GM21786 (cell line): ENCODE data around the gene PCCB.
"Not testable (repeated sequence)": the region's sequence is repeated elsewhere in the genome, so short reads cannot be mapped to it uniquely, and the experiment has no call there.

Experiments
- ATAC-seq: cut with Tn5 transposase; IDR thresholded peaks from one replicate; pipeline ENCODE4 v1.9.1; 2021; ENCODE audit not compliant: unreplicated experiment

The PCCB gene

DNA sequence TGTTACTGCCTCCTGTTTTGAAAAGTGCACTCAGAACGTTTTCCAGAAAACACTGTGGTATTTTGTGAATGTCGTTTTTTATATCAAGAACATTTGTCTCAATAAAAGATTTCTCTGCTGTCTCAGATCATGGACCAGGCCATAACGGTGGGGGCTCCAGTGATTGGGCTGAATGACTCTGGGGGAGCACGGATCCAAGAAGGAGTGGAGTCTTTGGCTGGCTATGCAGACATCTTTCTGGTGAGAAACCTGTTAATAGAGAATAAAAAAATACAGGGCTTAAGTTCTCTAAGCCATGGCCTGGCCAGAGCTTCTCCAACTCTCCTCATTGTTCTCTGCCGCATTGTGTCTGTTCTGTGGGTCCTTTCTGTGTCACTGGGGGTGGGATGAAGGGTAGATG lies 11.7 kb downstream of the PCCB start:
- ATAC-seq: no peak

DNA sequence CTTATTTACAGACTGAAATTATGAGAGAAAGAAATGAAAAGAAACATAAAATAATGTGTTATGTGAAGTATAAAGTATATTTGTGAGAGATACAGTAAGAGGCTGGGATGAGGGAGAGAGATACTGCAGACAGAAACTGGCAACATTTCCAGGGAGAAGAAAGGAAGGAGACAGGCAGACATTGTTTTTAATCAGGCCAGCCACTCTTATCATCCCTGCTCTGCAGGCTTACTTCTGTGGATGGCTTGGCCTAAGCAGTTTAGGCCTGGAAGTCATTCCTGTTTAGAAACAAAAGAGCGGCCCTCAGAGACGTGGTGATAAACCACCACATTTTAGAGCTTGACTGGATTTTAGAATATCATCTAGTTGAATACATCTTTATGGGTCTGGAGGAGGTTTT lies 12.4 kb downstream of the PCCB start:
- no peak for ATAC-seq

DNA sequence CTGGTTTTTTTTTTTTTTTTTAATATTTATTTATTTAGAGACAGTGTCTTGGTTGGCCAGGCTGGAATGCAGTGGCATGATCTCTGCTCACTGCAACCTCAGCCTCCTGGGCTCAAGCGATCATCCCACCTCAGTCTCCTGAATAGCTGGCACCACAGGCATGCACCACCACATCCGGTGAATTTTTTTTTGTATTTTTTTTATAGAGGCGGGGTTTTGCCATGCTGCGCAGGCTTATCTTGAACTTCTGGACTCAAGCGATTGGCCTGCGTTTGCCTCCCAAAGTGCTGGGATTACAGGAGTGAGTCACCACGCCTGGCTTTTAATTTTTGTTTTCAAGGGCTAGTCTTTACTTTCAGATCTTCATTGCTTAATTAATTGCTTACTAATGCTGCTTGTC lies 13.1 kb downstream of the PCCB start:
- ATAC-seq: no peak

DNA sequence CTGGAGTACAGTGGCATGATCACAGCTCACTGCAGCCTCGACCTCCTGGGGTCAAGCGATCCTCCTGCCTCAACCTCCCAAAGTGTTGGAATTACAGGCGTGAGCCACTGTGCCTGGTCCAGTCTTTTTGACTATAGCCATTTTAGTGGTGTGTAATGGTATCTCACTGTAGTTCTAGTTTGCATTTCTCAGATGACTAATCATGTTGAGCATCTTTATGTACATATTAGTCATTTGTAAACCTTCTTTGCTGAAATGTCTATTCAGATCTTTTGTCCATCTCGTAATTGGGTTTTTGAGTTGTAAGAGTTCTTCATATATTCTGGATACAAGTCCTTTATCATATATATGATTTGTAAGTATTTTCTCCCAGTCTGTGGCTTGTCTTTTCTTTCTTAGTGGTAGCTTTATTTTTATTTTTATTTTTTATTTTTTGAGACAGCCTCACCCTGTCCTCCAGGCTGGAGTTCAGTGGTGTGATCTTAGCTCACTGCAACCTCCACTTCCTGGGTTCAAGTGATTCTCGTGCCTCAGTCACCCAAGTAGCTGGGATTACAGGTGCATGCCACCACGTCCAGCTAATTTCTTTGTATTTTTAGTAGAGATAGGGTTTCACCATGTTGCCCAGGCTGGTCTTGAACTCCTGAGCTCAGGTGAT lies 16.5 kb downstream of the PCCB start:
- ATAC-seq: not testable (repeated sequence)

DNA sequence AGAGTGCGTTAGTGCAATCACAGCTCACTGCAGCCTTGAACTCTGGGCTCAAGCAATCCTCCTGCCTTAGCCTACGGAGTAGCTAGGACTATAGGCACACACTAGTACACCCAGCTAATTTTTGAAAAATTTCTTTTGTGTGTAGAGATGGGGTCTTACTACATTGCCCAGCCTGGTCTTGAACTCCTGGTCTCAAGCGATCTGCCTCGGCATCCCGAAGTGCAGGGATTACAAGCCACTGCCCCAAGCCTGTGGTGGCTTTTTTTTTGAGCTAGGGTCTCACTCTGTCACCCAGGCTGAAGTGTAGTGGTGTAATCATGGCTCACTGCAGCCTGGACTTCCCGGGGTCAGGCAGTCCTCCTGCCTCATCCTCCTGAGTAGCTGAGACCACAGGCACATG lies 17.1 kb downstream of the PCCB start:
- no peak for ATAC-seq

DNA sequence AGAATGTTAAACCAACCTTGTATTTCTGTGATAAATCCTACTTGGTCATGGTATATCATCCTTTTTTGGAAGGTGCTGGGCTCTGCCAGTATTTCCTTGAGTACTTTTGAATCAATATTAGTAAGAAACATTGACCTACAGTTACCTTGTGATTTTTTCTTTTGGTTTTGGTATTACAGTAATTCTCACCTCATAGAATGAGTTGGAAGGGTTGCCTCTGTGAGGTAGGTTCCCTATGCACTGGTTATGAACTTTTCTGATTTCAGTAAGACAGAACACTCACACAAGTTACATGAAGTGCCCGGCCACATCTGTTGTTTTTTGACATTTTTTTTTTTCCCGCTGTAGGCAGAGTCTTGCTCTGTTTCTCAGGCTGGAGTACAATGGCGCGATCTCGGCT lies 20.0 kb downstream of the PCCB start:
- peak; percentile 74 for ATAC-seq

DNA sequence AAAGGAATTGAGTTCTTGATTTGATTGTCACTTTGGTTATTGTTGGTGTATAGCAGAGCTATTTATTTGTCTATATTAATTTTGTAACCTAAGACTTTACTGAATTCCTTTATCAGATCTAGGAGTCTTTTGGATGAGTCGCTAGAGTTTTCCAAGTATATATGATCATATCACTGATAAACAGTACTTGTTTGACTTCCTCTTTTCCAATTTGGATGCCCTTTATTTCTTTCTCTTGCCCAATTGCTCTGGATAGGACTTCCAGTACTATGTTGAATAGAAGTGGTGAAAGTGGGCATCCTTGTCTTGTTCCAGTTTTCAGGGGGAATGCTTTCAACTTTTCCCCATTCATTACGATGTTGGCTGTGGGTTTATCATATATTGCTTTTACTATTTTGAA lies 21.5 kb downstream of the PCCB start:
- ATAC-seq: not testable (repeated sequence)

DNA sequence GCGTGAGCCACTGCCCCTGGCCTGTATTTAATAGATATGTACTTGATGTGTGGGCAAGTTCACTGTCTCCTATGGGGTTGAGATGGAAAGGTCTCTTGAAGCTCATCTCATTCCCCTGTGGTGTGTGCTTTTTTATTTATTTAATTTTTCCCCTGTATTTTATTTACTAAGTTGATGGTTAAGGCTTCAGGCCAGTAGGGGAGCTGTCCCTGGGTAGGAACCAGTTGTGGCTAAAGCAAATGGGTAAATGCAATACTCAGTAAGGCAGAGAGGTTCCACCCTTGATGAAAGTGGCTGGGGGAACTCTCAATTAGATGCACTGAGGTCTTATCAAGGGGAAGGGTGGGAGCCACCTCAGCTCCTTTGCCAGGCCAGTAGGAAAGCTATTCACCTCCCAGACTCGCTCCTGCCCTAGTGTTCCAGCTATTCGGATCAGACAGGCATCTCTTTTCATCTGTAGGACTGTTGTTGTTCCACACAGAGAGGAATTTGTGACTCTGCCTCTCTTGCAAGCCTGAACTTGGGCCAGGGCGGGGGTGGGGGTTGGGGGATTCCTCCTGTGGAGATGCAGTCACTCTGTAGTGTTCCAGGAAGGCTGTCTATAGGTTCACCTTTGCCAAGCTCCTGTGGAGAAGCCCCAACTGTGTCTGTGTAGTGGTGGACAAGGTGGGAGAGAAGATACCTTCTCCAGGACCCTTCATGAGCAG lies 26.1 kb downstream of the PCCB start:
- no peak for ATAC-seq

DNA sequence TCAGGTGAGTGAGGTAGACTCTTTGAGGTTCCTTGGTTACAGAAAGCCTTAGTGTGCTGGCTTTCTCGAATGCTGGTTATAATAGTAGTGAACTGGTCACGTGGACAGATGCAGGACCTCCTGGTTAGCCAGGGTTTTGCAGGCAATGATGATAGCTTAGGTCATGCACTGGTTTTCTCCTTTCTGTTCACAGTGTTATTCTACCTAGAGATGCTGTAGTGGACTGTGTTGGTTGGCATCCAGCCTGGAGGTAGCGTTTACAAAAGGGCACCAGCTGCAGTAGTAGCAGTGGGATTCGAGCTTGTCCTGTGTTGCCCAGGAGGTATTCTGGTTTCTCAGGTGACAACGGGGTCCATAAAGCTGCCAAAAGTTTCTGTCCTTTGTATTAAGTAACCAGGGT lies 27.0 kb downstream of the PCCB start:
- no peak for ATAC-seq

DNA sequence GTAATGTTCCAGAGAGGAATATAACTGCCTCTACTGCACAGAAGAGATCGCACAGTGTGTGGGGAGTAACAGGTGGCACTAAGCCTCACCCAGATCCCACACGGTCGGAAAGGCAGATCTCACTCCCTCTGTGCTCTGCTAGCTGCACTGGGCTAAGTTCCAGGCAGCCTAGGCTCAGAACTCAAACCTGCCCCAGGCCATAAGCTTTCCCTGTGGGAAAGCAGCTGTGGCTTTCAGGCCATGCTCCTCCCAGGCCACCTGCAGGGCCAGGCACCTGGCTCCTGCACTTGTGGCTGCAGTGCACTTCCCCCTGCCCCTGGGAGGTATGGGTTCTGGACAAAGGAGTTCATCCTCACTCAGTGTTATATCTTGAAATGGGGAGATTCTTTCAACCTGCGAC lies 27.5 kb downstream of the PCCB start:
- ATAC-seq: no peak

DNA sequence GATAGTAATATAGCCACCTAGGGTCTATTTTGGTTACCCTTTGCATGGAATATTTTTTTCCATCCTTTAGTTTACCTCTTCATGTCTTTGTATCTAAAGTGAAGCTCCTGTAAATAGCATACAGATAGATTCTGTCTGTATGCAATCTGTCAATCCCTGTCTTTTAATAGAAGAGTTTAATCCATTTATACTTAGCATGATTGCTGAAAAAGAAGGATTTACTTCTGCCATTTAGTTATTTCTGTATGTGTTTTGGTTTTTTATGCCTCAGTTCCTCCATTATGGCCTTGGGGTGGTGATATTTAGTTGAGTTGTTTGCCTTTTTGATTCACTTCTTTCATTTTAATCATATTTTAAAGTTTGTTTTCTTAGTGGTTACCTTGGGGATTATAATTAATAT lies 29.0 kb downstream of the PCCB start:
- ATAC-seq: no peak

DNA sequence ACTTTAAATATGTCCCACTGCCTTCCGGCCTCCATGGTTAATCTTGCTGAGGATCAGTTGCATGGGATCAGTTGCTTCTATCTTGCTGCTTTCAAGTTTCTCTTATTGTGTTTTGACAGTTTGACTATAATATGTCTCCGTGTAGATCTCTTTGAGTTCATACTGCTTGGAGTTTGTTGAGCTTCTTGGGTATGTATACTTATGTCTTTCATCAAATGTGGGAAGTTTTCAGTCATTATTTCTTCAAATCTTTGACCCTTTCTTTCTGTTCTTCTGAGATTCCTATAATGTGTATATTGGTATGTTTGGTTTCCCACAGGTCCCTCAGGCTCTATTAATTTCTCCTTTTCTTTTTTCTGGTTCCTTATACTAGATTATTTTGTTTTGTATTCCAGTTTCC lies 30.8 kb downstream of the PCCB start:
- no peak for ATAC-seq

DNA sequence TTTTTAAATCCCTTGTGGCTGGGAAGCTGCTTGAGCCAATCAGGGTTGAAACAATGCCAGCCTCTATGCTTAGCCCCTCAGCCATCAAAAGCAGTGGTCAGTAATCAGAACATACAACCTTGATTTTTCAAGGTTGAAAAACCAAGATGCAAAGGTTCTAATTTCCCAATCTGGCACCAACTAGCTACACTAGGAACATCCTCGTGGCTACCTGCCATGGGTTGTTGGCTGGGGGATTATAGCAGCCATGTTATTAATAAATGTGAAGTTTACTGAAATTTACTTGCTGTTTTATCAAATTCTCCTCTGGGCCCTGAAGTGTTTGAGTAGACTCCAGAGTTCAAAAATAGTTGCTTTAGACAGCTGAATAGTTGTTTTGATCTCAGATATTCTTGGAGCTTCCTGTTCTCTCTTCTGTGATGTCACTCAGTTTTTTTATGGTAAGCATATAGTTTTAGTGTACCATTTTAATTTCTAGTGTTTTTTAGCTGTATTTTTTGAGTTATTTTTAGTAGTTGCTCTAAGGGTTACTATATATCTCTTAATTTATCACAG lies 31.9 kb downstream of the PCCB start:
- ATAC-seq: no peak

DNA sequence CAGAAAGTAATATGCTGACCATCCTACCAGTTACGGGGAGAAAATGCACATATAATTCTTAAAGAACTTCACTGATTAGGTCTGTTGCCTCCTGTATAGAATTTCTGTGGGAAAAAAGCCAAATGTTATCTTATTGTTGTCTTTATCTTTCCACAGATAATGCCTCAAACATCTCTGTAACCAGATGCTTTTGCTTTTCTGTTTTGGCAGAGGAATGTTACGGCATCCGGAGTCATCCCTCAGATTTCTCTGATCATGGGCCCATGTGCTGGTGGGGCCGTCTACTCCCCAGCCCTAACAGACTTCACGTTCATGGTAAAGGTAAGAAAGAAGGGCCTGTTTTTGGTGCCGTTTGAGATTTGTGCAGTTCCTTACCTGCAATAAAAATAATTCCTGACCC lies 33.5 kb downstream of the PCCB start:
- no peak for ATAC-seq

DNA sequence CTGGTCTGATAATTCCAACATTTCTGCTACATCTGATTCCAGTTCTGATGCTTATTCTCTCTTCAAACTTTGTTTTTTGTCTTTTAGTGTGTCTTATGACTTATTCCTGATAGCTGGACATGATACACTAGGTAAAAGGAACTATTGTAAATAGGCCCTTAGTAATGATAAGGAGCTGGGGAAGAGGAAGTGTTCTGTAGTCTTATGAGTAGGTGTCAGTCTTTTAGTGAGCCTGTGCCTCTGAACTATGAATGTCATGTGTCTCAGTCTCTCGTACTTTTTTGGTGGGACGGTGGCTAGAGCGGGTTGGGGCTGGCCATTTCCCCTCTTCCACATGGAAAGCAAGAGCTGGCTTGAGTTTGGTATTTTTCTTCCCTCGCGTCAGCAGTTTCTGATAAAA lies 41.2 kb downstream of the PCCB start:
- no peak for ATAC-seq

DNA sequence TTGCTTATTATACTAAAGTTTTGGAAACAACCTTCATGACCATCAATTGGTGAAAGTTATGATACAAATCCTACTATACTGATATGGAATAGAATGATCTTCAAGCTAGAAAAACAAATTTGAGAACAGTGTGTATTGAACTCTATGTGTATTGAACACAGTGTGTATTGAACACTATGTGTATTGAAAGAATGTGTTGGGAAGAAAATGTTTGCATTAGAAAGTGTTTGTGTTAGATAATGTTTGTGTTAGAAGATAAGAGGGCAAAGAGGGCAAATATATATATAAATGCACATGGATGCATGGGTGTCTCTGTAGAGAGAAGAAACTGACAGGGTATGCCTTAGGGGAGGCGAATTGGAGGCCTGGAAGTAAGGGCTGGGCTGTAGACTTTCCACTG lies 42.4 kb downstream of the PCCB start:
- no peak for ATAC-seq

DNA sequence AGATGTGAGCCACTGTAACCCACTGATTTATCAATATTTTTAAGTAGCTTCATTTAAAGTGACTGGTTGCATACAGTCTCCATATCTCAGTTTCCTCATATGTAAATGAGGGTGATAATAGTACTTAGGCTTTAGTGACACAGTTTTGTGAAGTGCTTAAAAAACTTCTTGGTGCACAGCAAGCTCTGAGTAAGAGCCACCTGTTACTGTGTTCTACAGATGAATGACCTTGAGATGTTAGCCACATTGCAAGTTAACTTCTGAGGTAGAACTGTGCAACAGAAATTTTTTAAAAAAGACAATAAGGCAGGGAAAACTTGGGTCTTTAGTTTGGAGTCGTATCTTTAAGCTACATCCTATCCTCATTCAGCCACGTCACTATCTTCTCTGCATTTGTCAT lies 43.1 kb downstream of the PCCB start:
- no peak for ATAC-seq

DNA sequence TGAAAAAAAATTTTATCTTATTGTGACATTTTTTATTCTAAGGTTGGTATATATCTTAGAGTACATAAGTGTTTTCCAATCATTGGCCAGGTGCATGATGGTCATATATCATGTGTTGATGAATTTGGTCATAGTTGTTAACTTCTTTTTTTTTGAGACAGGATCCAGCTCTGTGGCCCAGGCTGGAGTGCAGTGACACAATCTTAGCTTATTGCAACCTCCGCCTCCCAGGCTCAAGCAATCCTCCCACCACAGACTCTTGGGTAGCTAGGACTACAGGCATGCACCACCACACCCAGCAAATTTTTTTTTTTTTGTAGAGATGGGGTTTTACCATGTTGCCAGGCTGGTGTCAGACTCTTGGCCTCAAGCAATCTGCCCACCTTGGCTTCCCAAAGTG lies 44.0 kb downstream of the PCCB start:
- ATAC-seq: no peak

DNA sequence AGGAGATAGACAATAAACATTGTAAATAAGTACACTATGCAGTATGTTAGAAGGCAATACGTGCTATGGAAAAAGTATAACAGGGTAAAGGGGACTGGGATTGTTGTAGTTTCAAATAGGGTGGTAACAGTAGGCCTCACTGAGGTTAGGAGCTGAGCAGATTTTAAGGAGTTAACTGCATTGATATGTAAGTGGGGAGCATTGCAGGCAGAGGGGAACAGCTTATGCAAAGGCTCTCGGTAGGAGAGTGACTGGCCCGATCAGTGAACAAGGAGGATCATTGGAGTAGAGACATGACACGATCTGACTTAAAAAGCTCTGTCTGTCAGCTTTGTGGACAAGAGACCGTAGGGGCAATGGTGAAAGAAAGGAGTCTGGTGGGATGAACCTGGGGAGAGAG lies 46.8 kb downstream of the PCCB start:
- no peak for ATAC-seq

DNA sequence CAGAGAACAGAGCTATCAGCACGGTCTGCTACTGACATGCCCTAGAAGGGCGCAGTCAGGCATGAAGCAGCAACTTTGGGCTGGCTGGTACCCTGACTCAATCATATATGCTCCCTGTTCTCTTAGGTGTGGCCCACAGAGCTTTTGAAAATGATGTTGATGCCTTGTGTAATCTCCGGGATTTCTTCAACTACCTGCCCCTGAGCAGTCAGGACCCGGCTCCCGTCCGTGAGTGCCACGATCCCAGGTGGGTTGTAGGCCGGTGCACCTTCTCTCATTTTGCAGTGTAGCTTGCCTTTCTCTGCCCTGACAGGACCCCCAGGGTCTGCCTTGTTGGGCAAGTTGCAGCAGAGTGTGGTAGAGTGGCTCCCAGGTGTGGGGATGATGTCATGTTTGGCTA lies 47.7 kb downstream of the PCCB start:
- no peak for ATAC-seq

DNA sequence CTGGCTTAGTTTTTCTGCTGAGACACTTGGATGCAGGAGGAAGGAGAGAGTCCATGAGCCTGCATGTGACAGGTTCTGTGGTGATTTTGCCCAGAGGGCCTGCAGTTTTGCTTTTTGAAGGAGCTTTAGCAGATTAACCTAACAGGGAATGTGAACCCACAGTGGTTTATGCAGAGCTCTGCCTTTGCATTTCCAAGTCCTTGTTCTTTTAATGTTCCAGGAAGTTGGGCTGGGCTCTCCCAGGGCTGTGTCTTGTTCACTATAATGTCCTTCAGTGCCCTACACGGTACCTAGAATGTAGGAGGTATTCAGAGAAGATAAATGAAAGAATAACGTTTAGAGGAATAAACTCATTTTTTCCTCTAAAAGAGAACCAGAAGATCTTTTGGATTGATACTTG lies 50.3 kb downstream of the PCCB start:
- ATAC-seq: no peak

DNA sequence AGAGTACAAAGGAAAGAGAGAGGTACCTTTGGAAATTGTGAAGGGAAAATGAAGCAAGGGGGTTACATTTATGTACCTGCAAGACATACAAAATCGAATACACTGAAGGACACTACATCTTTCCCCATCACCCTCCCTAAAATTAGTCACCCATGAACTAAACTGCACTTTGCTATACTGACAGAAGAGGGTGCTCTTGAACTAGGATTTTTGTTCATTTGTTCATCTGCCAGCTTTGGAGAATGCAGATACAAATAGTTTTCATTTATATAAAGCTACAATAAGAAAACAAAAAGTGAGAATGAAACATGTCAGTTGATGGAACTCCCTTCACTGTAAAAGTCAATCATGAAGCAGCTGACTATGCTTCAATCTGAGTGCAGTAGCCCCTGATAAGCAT lies 55.7 kb downstream of the PCCB start:
- no peak for ATAC-seq

DNA sequence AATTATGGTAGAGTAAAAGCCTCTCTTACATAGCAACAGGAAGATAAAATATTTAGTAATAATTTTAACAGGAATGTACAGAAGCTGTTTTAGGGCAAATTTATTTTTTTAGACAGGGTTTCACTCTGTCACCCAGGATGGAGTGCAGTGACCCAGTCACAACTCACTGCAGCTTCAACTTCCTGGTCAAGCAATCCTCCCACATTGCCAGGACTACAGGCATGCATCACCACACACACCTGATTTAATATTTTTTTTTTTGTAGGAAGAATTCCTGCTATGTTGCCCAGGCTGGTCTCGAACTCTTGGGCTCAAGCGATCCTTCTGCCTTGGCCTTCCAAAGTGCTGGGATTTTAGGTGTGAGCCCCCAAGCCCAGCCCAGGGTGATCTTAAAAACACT lies 61.1 kb downstream of the PCCB start:
- no peak for ATAC-seq
